Peyer's patch (tissue), 4 donors: ENCODE measurements around the gene ZBTB20. TPM values are rescaled to one million over a fixed set of nuclear protein-coding genes. Genes with fewer than 3 reads are reported as not detected.

ENCODE experiments used
- DNase-seq, 3 donors: peaks; one replicate each; pipeline ENCODE4 v3.0.0-alpha.2; 2017 to 2019
- H3K27ac ChIP-seq, 4 donors: fragments of 200-600 bp; sonication (generic); one replicate each; pipeline ENCODE4 v1.5.1; 2016 to 2019
- H3K27me3 ChIP-seq, 2 donors: fragments of 200-600 bp; sonication (generic); one replicate each; pipeline ENCODE4 v1.5.1; 2019
- H3K36me3 ChIP-seq, 3 donors: fragments of 200-600 bp; sonication (generic); one replicate each; pipeline ENCODE4 v1.5.1; 2016 to 2019
- H3K4me1 ChIP-seq, 4 donors: fragments of 200-600 bp; sonication (generic); one replicate each; pipeline ENCODE4 v1.5.1; 2016 to 2019
- H3K4me3 ChIP-seq, 4 donors: fragments of 200-600 bp; sonication (generic); 1 replicate in 3 of 4; 2 replicates in 1 of 4; pipeline ENCODE4 v1.5.1; 2016 to 2019; ENCODE audit warnings: mild to moderate bottlenecking in 1 of 4
- H3K9me3 ChIP-seq, 4 donors: fragments of 200-600 bp; sonication (generic); one replicate each; pipeline ENCODE4 v1.5.1; 2016 to 2019; ENCODE audit warnings: mild to moderate bottlenecking in 1 of 4
- POLR2A ChIP-seq, 2 donors: fragments of 450-650 bp; IDR thresholded peaks; one replicate each; pipeline ENCODE4 v1.5.1; 2017; ENCODE audit warnings: antibody characterized with exemption in 2 of 2, mild to moderate bottlenecking in 2 of 2, moderate library complexity in 2 of 2
- total RNA-seq, 4 donors: library from RNA; depleted of rRNA; stranded (reverse); fragments of >200 nt; gene quantifications; one replicate each; pipeline ENCODE4 v1.1.0, GENCODE V29; 2016
- TF ChIP-seq, protein P1 (sequence below), 6 experiments: fragments of 450-650 bp in 4 of 6; fragments of 200-600 bp in 2 of 6; sonication (generic) in 1 of 6; IDR thresholded peaks; one replicate each; pipeline ENCODE4 v1.5.1; 2017 to 2019; ENCODE audit warnings: antibody characterized with exemption in 6 of 6, mild to moderate bottlenecking in 3 of 6, moderate library complexity in 1 of 6

Gene ZBTB20
- total RNA-seq, 4 donors from 2014 or later, result 19.6 to 135 (median 57.2) TPM

DNA sequence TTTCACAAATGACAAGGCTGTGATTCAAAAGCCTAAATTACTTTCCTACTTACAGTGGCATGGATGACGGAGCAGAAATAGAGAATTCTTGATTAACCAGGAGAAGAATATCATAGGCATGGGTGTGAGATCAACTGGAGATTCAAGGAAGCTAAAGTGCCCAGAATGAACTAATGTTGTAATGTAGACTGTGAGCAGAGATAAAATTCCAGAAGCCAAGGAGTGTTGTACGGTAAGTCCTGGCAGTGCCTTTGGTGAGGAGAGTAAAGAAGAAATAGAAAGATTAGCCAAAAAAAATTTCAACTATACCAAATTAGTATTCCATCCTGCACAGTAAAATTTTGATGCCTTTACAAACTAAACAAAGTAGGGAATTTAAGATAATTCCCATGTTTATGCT, 75.9 kb downstream of the ZBTB20 start:
- TF ChIP-seq POLR2A (IDR thresholded peaks at IDR 0.05), result no peak
- TF ChIP-seq, protein P1, sequence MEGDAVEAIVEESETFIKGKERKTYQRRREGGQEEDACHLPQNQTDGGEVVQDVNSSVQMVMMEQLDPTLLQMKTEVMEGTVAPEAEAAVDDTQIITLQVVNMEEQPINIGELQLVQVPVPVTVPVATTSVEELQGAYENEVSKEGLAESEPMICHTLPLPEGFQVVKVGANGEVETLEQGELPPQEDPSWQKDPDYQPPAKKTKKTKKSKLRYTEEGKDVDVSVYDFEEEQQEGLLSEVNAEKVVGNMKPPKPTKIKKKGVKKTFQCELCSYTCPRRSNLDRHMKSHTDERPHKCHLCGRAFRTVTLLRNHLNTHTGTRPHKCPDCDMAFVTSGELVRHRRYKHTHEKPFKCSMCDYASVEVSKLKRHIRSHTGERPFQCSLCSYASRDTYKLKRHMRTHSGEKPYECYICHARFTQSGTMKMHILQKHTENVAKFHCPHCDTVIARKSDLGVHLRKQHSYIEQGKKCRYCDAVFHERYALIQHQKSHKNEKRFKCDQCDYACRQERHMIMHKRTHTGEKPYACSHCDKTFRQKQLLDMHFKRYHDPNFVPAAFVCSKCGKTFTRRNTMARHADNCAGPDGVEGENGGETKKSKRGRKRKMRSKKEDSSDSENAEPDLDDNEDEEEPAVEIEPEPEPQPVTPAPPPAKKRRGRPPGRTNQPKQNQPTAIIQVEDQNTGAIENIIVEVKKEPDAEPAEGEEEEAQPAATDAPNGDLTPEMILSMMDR (IDR thresholded peaks at IDR 0.05), result no peak
- no peaks in the 10 kb centered on the region for H3K27me3 ChIP-seq
- H3K27ac ChIP-seq, result no peak overlapping the region
- no peak overlapping the region for H3K4me3 ChIP-seq
- peaks cover 0 to 9% (median 0%) of the 10 kb centered on the region in 4 donors for H3K4me1 ChIP-seq
- no peaks in the 10 kb centered on the region for H3K36me3 ChIP-seq
- H3K9me3 ChIP-seq, result no peaks in the 10 kb centered on the region
- DNase-seq, result no peak

DNA sequence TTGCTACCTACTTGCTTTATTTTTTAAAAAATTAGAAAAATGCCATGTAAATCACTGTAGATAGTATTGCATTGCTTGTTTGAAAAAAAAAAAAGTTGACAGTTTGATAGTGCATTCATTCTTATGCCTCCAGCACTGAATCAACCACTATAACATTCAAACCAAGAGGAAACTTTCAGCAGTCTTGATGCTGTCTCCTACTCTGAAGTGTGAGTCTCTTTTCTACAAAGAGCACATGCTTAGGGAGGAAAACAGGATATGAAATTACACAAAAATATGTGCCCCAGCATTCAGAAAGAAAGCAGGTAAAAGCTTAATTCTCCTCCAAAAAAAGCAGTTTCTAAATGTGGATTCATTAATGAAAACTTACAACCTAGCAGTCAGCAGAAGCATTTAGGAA, 78.3 kb downstream of the ZBTB20 start:
- TF ChIP-seq, protein P1 (IDR thresholded peaks at IDR 0.05), result no peak
- TF ChIP-seq POLR2A (IDR thresholded peaks at IDR 0.05), result no peak
- H3K4me3 ChIP-seq, result no peak overlapping the region
- no peaks in the 10 kb centered on the region for H3K27me3 ChIP-seq
- peaks cover 0 to 9% (median 0%) of the 10 kb centered on the region in 4 donors for H3K4me1 ChIP-seq
- no peaks in the 10 kb centered on the region for H3K36me3 ChIP-seq
- DNase-seq, result no peak
- H3K9me3 ChIP-seq, result no peaks in the 10 kb centered on the region
- H3K27ac ChIP-seq, result no peak overlapping the region

GRCh38 chr3:115062412-115062956, 84.6 kb downstream of the ZBTB20 start:
- Histone ChIP-seq H3K27ac (no peak overlapping the region), H3K27me3 (no peaks in the 10 kb centered on the region), H3K9me3 (no peaks in the 10 kb centered on the region), H3K36me3 (no peaks in the 10 kb centered on the region), H3K4me1 (peaks cover 0 to 7% (median 0%) of the 10 kb centered on the region in 4 donors), H3K4me3 (no peak overlapping the region)
- TF ChIP-seq, protein P1 (IDR thresholded peaks at IDR 0.05), result no peak
- TF ChIP-seq POLR2A (IDR thresholded peaks at IDR 0.05), result no peak
- DNase-seq, result no peak

DNA sequence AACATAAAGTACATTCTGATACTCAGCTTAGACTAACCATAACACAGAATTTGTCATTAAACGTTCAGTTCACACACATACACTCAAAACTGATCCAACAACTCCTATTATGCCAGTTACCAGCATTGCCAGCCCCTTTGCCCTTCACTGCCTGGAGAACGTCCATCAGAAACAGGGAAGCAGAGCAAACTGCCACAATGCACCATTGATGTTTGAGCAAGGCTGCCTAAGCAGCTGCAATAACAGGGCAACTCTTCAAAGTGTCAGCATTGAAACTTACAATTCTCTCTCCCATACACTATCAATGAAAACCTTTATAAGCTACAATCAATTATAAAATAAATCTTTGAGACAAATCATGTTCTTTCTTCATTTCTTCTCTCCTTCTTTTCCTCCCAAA, 85.1 kb downstream of the ZBTB20 start:
- Histone ChIP-seq H3K4me3 (no peak overlapping the region), H3K27me3 (no peaks in the 10 kb centered on the region), H3K36me3 (no peaks in the 10 kb centered on the region), H3K4me1 (peaks cover 0 to 7% (median 0%) of the 10 kb centered on the region in 4 donors), H3K27ac (no peak overlapping the region), H3K9me3 (no peaks in the 10 kb centered on the region)
- DNase-seq, result no peak
- no peak for TF ChIP-seq POLR2A (IDR thresholded peaks at IDR 0.05)
- TF ChIP-seq, protein P1 (IDR thresholded peaks at IDR 0.05), result no peak

GRCh38 chr3:115052906-115053305, 94.2 kb downstream of the ZBTB20 start:
- no peaks in the 10 kb centered on the region for H3K36me3 ChIP-seq
- H3K4me3 ChIP-seq, result no peak overlapping the region
- no peaks in the 10 kb centered on the region for H3K9me3 ChIP-seq
- no peak overlapping the region for H3K27ac ChIP-seq
- no peaks in the 10 kb centered on the region for H3K27me3 ChIP-seq
- H3K4me1 ChIP-seq, result no peaks in the 10 kb centered on the region
- DNase-seq, result no peak
- TF ChIP-seq POLR2A (IDR thresholded peaks at IDR 0.05), result no peak
- TF ChIP-seq, protein P1 (IDR thresholded peaks at IDR 0.05), result no peak

GRCh38 chr3:115042351-115042750, 104.7 kb downstream of the ZBTB20 start:
- no peaks in the 10 kb centered on the region for H3K9me3 ChIP-seq
- H3K27me3 ChIP-seq, result no peaks in the 10 kb centered on the region
- no peak for DNase-seq
- H3K4me3 ChIP-seq, result no peak overlapping the region
- H3K4me1 ChIP-seq, result no peaks in the 10 kb centered on the region
- TF ChIP-seq, protein P1 (IDR thresholded peaks at IDR 0.05), result no peak
- no peak for TF ChIP-seq POLR2A (IDR thresholded peaks at IDR 0.05)
- no peak overlapping the region for H3K27ac ChIP-seq
- no peaks in the 10 kb centered on the region for H3K36me3 ChIP-seq
